Ovary (tissue), 9 donors: ENCODE results near the gene BTBD9. TPM values are rescaled to one million over a fixed set of nuclear protein-coding genes. Genes with fewer than 3 reads are reported as not detected.
"Not testable (repeated sequence)": the region's sequence is repeated elsewhere in the genome, so short reads cannot be mapped to it uniquely, and the experiment has no call there.

Experiments used
- DNase-seq, 5 donors: peaks; one replicate each; pipeline ENCODE4 v3.0.0-alpha.2; 2019 to 2020
- H3K27ac ChIP-seq, 2 donors: fragments of 200-600 bp; one replicate each; pipeline versions ENCODE4 v1.5.1 to v1.8.0; 2019 to 2022
- H3K27me3 ChIP-seq: fragments of 200-600 bp; one replicate; pipeline ENCODE4 v1.8.0; 2022
- H3K36me3 ChIP-seq: fragments of 200-600 bp; sonication (generic); one replicate; pipeline ENCODE4 v1.5.1; 2019
- H3K4me1 ChIP-seq: one replicate; pipeline ENCODE4 v1.8.1; 2013; ENCODE audit warnings: mild to moderate bottlenecking, moderate library complexity; ENCODE audit not compliant: insufficient read depth
- H3K4me3 ChIP-seq: fragments of 200-600 bp; sonication (generic); one replicate; pipeline ENCODE4 v1.5.1; 2017
- H3K9me3 ChIP-seq, 2 donors: fragments of 200-600 bp in 1 of 2; sonication (generic) in 1 of 2; one replicate each; pipeline versions ENCODE4 v1.5.1 to v1.8.1; 2013 to 2019; ENCODE audit warnings: mild to moderate bottlenecking in 1 of 2, moderate library complexity in 1 of 2
- EP300 ChIP-seq: sonication (generic); formaldehyde crosslinking; IDR thresholded peaks from one replicate; pipeline ENCODE4 v1.6.1; 2017; ENCODE audit warnings: antibody characterized with exemption
- POLR2A ChIP-seq: fragments of 450-650 bp; IDR thresholded peaks from one replicate; pipeline ENCODE4 v1.6.1; 2017; ENCODE audit warnings: antibody characterized with exemption, mild to moderate bottlenecking, moderate library complexity
- WGBS, 3 donors: extraction: QIAGEN DNeasy Blood & Tissue Kit in 1 of 3; methylation state at CpG; one replicate each; pipeline versions ENCODE4 v1.1.5 to v1.1.7; 2013 to 2017; 5-methylcytosine and 5-hydroxymethylcytosine counted together
- intact Hi-C, 4 donors: fragments of 100-400 bp; cut with DNase I; formaldehyde crosslinking; loops; one replicate each; pipeline versions ENCODE4 v1.11.0 to v1.15.1; 2022 to 2023
- polyA plus RNA-seq, 2 donors: library from polyadenylated mRNA; stranded (reverse); fragments of 200-250 nt in 1 of 2; fragments of 350-450 nt in 1 of 2; fragmentation: Illumina TruSeq in 1 of 2; extraction: RNeasy Lipid Tissue Mini Kit (QIAGEN cat#74804) in 1 of 2; gene quantifications; one replicate each; pipeline ENCODE4 v1.2.3, GENCODE V29; 2013 to 2014
- total RNA-seq, 7 donors: library from RNA; depleted of rRNA in 2 of 7; stranded (reverse); fragments of >200 nt in 2 of 7; fragmentation: NEBNext Ultra II Directional in 3 of 7; extraction: Animal tissue kit (Norgen Biotek cat#: 25700) in 3 of 7; gene quantifications; one replicate each; pipeline versions ENCODE4 v1.1.0 to v1.2.4, GENCODE V29; 2016 to 2023
- TF ChIP-seq, protein P1 (sequence below), 3 donors: fragments of 450-650 bp in 2 of 3; fragments of 200-600 bp in 1 of 3; IDR thresholded peaks; one replicate each; pipeline versions ENCODE4 v1.5.1 to v1.8.0; 2016 to 2022; ENCODE audit warnings: antibody characterized with exemption in 3 of 3, mild to moderate bottlenecking in 1 of 3
- donor health status: DM: no; HTN: no; CAD: no; lungs with moderate emphysema.
- donor health status: DM: no; HTN: no; CAD: no.
- donor health status: Bipolar disorder and iron deficiency.
- donor health status: DM: yes; HTN: yes; CAD: no.
- donor health status: DM: no; HTN: no; CAD: no.
- donor health status: DM: yes; HTN: yes; CAD: no.

Gene BTBD9
- total and polyA plus RNA-seq, 9 donors, result 7.2 to 28.8 (median 21.0) TPM

DNA sequence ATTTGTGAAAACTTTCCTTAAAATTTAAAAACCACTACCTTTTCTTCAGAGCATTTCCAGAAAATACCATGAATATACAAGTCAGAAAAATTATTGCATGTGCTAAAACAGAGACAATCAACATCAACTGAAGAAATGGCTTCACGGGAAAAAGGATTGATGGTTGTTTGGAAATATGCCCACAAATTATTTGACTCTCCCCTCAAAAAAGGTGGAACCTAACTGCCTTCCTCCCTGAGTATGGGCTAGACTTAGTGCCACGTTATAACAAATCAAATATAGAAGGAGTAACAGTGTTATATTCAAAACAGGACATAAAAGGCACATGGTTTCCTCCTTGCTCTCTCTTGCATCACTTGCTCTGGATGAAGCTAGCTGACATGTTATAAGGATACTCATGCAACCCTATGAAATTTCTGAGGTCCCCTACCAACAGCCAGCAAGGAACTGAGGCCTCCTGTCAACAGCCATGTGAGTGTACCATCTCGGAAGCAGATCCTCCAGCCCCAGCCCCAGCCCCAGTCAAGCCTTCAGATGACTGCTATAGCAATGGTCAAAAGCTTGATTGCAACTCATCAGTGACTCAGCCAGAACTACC is 8.4 kb downstream of the BTBD9 start:
- Histone ChIP-seq H3K27ac (no peak overlapping the region), H3K4me1 (no peaks in the 10 kb centered on the region), H3K9me3 (no peaks in the 10 kb centered on the region), H3K36me3 (no peaks in the 10 kb centered on the region), H3K4me3 (no peak overlapping the region), H3K27me3 (no peaks in the 10 kb centered on the region)
- 89 to 93% (median 92%) methylated on average over 3 of the region's 3 CpGs for WGBS, 3 donors
- TF ChIP-seq, protein P1, sequence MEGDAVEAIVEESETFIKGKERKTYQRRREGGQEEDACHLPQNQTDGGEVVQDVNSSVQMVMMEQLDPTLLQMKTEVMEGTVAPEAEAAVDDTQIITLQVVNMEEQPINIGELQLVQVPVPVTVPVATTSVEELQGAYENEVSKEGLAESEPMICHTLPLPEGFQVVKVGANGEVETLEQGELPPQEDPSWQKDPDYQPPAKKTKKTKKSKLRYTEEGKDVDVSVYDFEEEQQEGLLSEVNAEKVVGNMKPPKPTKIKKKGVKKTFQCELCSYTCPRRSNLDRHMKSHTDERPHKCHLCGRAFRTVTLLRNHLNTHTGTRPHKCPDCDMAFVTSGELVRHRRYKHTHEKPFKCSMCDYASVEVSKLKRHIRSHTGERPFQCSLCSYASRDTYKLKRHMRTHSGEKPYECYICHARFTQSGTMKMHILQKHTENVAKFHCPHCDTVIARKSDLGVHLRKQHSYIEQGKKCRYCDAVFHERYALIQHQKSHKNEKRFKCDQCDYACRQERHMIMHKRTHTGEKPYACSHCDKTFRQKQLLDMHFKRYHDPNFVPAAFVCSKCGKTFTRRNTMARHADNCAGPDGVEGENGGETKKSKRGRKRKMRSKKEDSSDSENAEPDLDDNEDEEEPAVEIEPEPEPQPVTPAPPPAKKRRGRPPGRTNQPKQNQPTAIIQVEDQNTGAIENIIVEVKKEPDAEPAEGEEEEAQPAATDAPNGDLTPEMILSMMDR (IDR thresholded peaks at IDR 0.05), result no peak
- TF ChIP-seq EP300 (no peak), POLR2A (no peak)
- intact Hi-C loops, result no loop called here
- no peak for DNase-seq

DNA sequence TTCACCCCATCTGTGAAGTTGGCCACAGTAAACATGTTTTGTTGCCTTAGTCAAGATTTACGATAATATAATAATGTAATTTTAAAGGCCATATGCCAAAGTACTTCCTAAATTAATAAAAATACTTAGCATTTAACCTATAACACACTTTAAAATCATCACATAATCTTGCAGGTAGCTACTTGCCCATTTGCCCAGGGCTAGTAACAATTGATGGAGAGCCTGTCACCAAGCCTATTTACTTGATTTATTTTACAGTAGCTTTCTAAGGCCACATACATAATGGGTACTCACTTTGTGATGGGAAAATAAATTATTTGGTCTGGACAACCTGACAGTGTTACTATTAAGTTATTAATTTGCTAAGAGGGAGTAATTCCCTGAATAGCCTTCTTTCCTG is 14.5 kb downstream of the BTBD9 start:
- Histone ChIP-seq H3K9me3 (no peaks in the 10 kb centered on the region), H3K4me1 (no peaks in the 10 kb centered on the region), H3K27me3 (no peaks in the 10 kb centered on the region), H3K4me3 (no peak overlapping the region), H3K36me3 (no peaks in the 10 kb centered on the region), H3K27ac (no peak overlapping the region)
- no peak for DNase-seq
- TF ChIP-seq EP300 (no peak), POLR2A (no peak)
- TF ChIP-seq, protein P1 (IDR thresholded peaks at IDR 0.05), result no peak
- 93 to 100% (median 97%) methylated on average over 1 of the region's 1 CpG for WGBS, 3 donors
- intact Hi-C loops, result no loop called here

DNA sequence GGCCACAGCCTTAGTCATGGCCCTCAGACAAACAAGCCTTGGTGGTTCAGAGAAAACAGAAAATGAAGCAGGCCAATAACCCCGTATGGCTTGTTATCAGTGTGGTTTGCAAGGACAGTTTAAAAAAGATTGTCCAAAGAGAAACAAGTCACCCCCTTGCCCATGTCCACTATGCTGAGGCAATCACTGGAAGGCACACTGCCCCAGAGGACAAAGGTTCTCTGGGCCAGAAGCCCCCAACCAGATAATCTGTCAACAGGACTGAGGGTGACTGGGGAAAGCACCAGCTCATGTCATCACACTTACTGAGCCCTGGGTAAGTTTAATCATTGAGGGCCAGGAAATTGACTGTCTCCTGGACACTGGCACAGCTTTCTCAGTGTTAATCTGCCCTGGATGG is 20.4 kb downstream of the BTBD9 start:
- 43 to 57% (median 54%) methylated on average over 1 of the region's 1 CpG for WGBS, 3 donors
- intact Hi-C loops, H3K27me3 ChIP-seq, H3K4me1 ChIP-seq, H3K27ac ChIP-seq, H3K9me3 ChIP-seq, H3K4me3 ChIP-seq, H3K36me3 ChIP-seq, DNase-seq: not testable (repeated sequence)

DNA sequence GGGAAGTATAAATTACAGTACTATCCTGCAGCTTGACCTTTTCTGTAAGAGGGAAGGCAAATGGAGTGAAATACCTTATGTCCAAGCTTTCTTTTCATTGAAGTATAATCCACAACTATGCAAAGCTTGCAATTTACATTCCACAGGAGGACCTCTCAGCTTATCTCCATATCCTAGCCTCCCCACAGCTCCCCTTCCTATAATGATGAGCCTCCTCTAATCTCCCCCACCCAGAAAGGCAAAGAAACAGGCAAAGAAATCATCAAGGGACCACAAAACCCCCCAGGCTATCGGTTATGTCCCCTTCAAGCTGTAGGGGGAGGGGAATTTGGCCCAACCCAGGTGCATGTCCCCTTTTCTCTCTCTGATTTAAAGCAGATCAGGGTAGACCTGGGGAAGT is 21.4 kb downstream of the BTBD9 start:
- H3K27ac ChIP-seq, DNase-seq, intact Hi-C loops, H3K4me3 ChIP-seq, H3K27me3 ChIP-seq, H3K4me1 ChIP-seq, H3K9me3 ChIP-seq, H3K36me3 ChIP-seq: not testable (repeated sequence)
- 52 to 71% (median 69%) methylated on average over 1 of the region's 1 CpG for WGBS, 3 donors

DNA sequence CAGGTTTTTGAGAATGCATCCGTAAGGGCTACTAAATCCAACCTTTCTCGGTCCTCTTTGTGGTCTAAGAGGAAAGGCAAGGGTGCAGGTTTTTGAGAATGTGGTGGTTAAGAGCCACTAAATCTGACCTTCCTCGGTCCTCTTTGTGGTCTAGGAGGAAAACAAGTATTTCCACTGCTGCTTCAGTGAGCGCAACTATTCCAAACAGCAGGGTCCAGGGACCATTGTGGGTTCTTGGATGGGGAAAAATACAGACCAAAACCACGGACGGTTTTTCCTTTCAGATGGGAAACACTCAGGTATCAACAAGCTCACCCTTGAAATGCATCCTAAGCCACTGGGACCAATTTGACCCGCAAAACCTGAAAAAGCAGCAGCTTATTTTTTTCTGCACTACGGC is 21.9 kb downstream of the BTBD9 start:
- Histone ChIP-seq H3K36me3 (no peaks in the 10 kb centered on the region), H3K4me1 (no peaks in the 10 kb centered on the region), H3K9me3 (no peaks in the 10 kb centered on the region), H3K4me3 (no peak overlapping the region), H3K27ac (no peak overlapping the region), H3K27me3 (no peaks in the 10 kb centered on the region)
- TF ChIP-seq, protein P1 (IDR thresholded peaks at IDR 0.05), result no peak
- TF ChIP-seq POLR2A (no peak), EP300 (no peak)
- WGBS, 3 donors, result 86 to 92% (median 89%) methylated on average over 8 of the region's 8 CpGs
- intact Hi-C loops, result no loop called here
- DNase-seq, result no peak
